CD4-positive, alpha-beta T cell treated with Interleukin-1 beta for 1 hour (primary cell): Measurements from ENCODE around the gene RYK.
A peak's percentile ranks its signal among the peaks of the same experiment; 100 is the strongest.
"Not testable (repeated sequence)": the region's sequence is repeated elsewhere in the genome, so short reads cannot be mapped to it uniquely, and the experiment has no call there.

Source experiments
- DNase-seq, 2 donors: peaks; one replicate each; pipeline ENCODE4 v3.0.0-alpha.2; 2020 to 2022

Gene RYK

GRCh38 chr3:134250717-134251220, at the start of gene RYK:
Gene RYK (minus strand): TSS chr3:134250859. CDS start chr3:134250654, 205 bp downstream.
- peak; percentile 78 for DNase-seq

- no peak for DNase-seq
These were observed 49.2 kb upstream of the RYK start for GRCh38 chr3:134299888-134300206.

GRCh38 chr3:134299185-134299887, 48.7 kb upstream of the RYK start:
- no peak for DNase-seq

- DNase-seq: no peak
These were observed 47.6 kb upstream of the RYK start for GRCh38 chr3:134298249-134298648.

GRCh38 chr3:134296616-134297015, 46.0 kb upstream of the RYK start:
- DNase-seq: no peak

GRCh38 chr3:134295930-134296329, 45.3 kb upstream of the RYK start:
- DNase-seq: no peak

- DNase-seq: peak; percentile 35 to 63
These were observed 43.9 kb upstream of the RYK start for GRCh38 chr3:134294302-134295280.

- no peak for DNase-seq
These were observed 40.9 kb upstream of the RYK start for GRCh38 chr3:134291319-134292254.

- no peak for DNase-seq
These were observed 36.9 kb upstream of the RYK start for GRCh38 chr3:134287512-134287911.

- DNase-seq: no peak
These were observed 33.8 kb upstream of the RYK start for GRCh38 chr3:134284438-134284837.

GRCh38 chr3:134282659-134283047, 32.0 kb upstream of the RYK start:
- DNase-seq: no peak

GRCh38 chr3:134281912-134282658, 31.4 kb upstream of the RYK start:
- no peak for DNase-seq

- no peak for DNase-seq
These were observed 28.8 kb upstream of the RYK start for GRCh38 chr3:134279466-134279865.

GRCh38 chr3:134277066-134277660, 26.5 kb upstream of the RYK start:
- no peak for DNase-seq

GRCh38 chr3:134276086-134276485, 25.4 kb upstream of the RYK start:
- DNase-seq: no peak

GRCh38 chr3:134275110-134275509, 24.5 kb upstream of the RYK start:
- DNase-seq: not testable (repeated sequence)

GRCh38 chr3:134274571-134274970, 23.9 kb upstream of the RYK start:
- no peak for DNase-seq

GRCh38 chr3:134267996-134268395, 17.3 kb upstream of the RYK start:
- no peak for DNase-seq

- no peak for DNase-seq
These were observed 10.3 kb upstream of the RYK start for GRCh38 chr3:134260987-134261386.

- no peak for DNase-seq
These were observed 8.2 kb upstream of the RYK start for GRCh38 chr3:134258761-134259347.

GRCh38 chr3:134255404-134255803, 4.7 kb upstream of the RYK start:
- no peak for DNase-seq
